OCI-LY3 (cell line): ENCODE measurements around the gene CDK7.
"Not testable (repeated sequence)": the region's sequence is repeated elsewhere in the genome, so short reads cannot be mapped to it uniquely, and the experiment has no call there.

Experiments
- H2AFZ ChIP-seq: fragments of 200-600, 300-600 bp; shearing (Covaris generic); 2 replicates; pipeline ENCODE4 v1.6.0; 2014; ENCODE audit warnings: antibody characterized with exemption, low read depth, low read length
- H3K27ac ChIP-seq: fragments of 200-600, 300-600 bp; sonication (generic); 2 replicates; pipeline ENCODE4 v1.5.1; 2014; ENCODE audit warnings: mild to moderate bottlenecking, low read length, moderate library complexity, mixed read lengths
- H3K27me3 ChIP-seq: fragments of 200-600, 300-600 bp; sonication (generic); 2 replicates; pipeline ENCODE4 v1.6.1; 2014; ENCODE audit warnings: low read depth, low read length, mixed read lengths
- H3K36me3 ChIP-seq: fragments of 200-600, 300-600 bp; sonication (generic); replicated peaks from 2 replicates; pipeline ENCODE3; 2014; ENCODE audit warnings: low read depth, low read length, mixed read lengths
- H3K4me1 ChIP-seq: fragments of 300-600, 200-600 bp; sonication (generic); 2 replicates; pipeline ENCODE4 v1.6.1; 2014; ENCODE audit warnings: low read length, mixed read lengths
- H3K4me2 ChIP-seq: fragments of 200-600, 300-600 bp; sonication (generic); 2 replicates; pipeline ENCODE4 v1.6.1; 2014; ENCODE audit warnings: low read length, mixed read lengths
- H3K4me3 ChIP-seq: fragments of 300-600, 200-600 bp; sonication (generic); 2 replicates; pipeline ENCODE4 v1.5.1; 2014; ENCODE audit warnings: antibody characterized with exemption, mild to moderate bottlenecking, low read length, moderate library complexity
- H3K79me2 ChIP-seq: fragments of 300-600, 200-600 bp; shearing (Covaris generic); 2 replicates; pipeline ENCODE4 v1.6.1; 2014; ENCODE audit warnings: mild to moderate bottlenecking, low read length, mixed read lengths
- H3K9ac ChIP-seq: fragments of 300-600, 200-600 bp; shearing (Covaris generic); 2 replicates; pipeline ENCODE4 v1.6.0; 2014; ENCODE audit warnings: mild to moderate bottlenecking, low read length, moderate library complexity
- H3K9me3 ChIP-seq: fragments of 200-600, 300-600 bp; shearing (Covaris generic); 2 replicates; pipeline ENCODE4 v1.6.1; 2014; ENCODE audit warnings: low read length, mixed read lengths; ENCODE audit not compliant: insufficient read depth
- H4K20me1 ChIP-seq: fragments of 200-600, 300-600 bp; sonication (generic); 2 replicates; pipeline ENCODE4 v1.6.1; 2016; ENCODE audit warnings: low read length, mixed read lengths; ENCODE audit not compliant: insufficient read depth
- EZH2phosphoT487 ChIP-seq: fragments of 200-600 bp; shearing (Covaris generic); IDR thresholded peaks from 2 replicates; pipeline ENCODE4 v1.6.1; 2018; ENCODE audit warnings: antibody characterized with exemption, mixed run types, low read depth
- TF ChIP-seq, protein P1 (sequence below): fragments of 200-600, 300-600 bp; sonication (generic); IDR thresholded peaks from 2 replicates; pipeline ENCODE4 v1.5.1; 2014; ENCODE audit warnings: antibody characterized with exemption, low read length, low read depth

The CDK7 gene

DNA sequence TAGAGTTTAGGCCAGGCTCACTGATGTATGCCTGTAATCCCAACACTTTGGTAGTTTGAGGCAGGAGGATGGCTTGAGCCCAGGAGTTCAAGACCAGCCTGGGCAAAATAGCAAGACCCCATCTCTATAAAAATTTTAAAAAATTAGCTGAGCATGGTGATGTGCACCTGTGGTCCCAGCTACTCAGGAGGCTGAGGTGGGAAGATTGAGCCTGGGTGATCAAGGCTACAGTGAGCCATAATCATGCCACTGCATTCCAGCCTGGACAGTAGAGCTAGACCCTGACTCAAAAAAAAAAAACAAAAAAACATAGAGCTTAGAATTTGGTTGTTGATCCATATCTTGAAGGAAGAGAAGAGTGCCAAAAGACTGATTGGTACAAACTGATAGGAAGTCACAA, 14.7 kb upstream of the CDK7 start:
- Histone ChIP-seq H3K9me3 (no peaks in the 10 kb centered on the region), H3K36me3 (no peaks in the 10 kb centered on the region), H3K27ac (no peak overlapping the region), H4K20me1 (no peaks in the 10 kb centered on the region), H3K27me3 (no peaks in the 10 kb centered on the region), H3K4me2 (no peak overlapping the region), H3K4me1 (peaks cover 6% of the 10 kb centered on the region; the same call in 1 of the 2 replicates), H3K79me2 (peaks cover 15% of the 10 kb centered on the region), H3K4me3 (no peak overlapping the region), H3K9ac (no peak overlapping the region), H2AFZ (no peak overlapping the region)
- TF ChIP-seq, protein P1, sequence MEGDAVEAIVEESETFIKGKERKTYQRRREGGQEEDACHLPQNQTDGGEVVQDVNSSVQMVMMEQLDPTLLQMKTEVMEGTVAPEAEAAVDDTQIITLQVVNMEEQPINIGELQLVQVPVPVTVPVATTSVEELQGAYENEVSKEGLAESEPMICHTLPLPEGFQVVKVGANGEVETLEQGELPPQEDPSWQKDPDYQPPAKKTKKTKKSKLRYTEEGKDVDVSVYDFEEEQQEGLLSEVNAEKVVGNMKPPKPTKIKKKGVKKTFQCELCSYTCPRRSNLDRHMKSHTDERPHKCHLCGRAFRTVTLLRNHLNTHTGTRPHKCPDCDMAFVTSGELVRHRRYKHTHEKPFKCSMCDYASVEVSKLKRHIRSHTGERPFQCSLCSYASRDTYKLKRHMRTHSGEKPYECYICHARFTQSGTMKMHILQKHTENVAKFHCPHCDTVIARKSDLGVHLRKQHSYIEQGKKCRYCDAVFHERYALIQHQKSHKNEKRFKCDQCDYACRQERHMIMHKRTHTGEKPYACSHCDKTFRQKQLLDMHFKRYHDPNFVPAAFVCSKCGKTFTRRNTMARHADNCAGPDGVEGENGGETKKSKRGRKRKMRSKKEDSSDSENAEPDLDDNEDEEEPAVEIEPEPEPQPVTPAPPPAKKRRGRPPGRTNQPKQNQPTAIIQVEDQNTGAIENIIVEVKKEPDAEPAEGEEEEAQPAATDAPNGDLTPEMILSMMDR, result no peak

DNA sequence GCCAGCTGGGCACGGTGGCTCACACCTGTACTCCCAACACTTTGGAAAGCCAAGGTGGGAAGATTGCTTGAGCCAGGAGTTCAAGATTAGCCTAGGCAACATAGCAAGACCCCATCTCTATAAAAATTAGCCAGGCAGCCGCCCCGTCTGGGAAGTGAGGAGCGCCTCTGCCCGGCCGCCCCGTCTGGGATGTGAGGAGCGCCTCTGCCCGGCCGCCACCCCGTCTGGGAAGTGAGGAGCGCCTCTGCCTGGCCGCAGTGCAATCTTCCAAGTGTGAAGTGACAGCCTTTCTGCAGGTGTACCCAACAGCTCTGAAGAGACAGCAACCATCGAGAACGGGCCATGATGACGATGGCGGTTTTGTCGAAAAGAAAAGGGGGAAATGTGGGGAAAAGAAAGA, 14.3 kb upstream of the CDK7 start:
- not testable (repeated sequence) for H3K9me3 ChIP-seq, H2AFZ ChIP-seq, H3K9ac ChIP-seq, H3K4me3 ChIP-seq, H3K27me3 ChIP-seq, H3K27ac ChIP-seq, H4K20me1 ChIP-seq, H3K4me2 ChIP-seq, H3K36me3 ChIP-seq, H3K4me1 ChIP-seq
- H3K79me2 ChIP-seq, result peaks cover 15% of the 10 kb centered on the region

DNA sequence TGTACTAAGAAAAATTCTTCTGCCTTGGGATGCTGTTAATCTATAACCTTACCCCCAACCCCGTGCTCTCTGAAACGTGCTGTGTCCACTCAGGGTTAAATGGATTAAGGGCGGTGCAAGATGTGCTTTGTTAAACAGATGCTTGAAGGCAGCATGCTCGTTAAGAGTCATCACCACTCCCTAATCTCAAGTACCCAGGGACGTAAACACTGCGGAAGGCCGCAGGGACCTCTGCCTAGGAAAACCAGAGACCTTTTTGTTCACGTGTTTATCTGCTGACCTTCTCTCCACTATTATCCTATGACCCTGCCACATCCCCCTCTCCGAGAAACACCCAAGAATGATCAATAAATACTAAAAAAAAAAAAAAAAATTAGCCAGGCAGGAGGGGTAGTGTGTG, 13.9 kb upstream of the CDK7 start:
- H4K20me1 ChIP-seq, H3K4me2 ChIP-seq, H3K9me3 ChIP-seq, H3K4me3 ChIP-seq, H3K36me3 ChIP-seq, H3K27me3 ChIP-seq, H2AFZ ChIP-seq, H3K9ac ChIP-seq, H3K4me1 ChIP-seq, H3K27ac ChIP-seq: not testable (repeated sequence)
- H3K79me2 ChIP-seq, result peaks cover 15% of the 10 kb centered on the region

DNA sequence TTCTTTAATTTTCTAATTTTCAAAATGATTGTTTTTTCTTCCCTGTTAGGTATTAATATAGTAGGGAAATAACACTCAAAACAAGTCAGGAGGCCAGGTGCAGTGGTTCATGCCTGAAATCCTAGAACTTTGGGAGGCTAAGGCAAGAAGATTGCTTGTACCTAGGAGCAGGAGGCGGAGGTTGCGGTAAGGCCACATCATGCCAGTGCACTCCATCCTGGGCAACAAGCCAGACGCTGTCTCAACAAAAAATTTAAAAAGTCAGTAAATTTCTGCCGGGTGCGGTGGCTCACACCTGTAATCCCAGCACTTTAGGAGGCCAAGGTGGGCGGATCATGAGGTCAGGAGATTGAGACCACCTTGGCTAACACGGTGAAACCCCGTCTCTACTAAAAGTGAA, 10.2 kb upstream of the CDK7 start:
- Histone ChIP-seq H3K4me2 (no peak overlapping the region), H3K79me2 (peaks cover under 1% of the 10 kb centered on the region; the same call in 1 of the 2 replicates), H4K20me1 (no peaks in the 10 kb centered on the region), H3K9ac (no peak overlapping the region), H3K4me3 (no peak overlapping the region), H2AFZ (no peak overlapping the region), H3K27ac (no peak overlapping the region), H3K27me3 (no peaks in the 10 kb centered on the region), H3K36me3 (peaks cover 2% of the 10 kb centered on the region), H3K4me1 (no peaks in the 10 kb centered on the region), H3K9me3 (no peaks in the 10 kb centered on the region)
- TF ChIP-seq, protein P1, result no peak
- TF ChIP-seq EZH2phosphoT487, result no peak

DNA sequence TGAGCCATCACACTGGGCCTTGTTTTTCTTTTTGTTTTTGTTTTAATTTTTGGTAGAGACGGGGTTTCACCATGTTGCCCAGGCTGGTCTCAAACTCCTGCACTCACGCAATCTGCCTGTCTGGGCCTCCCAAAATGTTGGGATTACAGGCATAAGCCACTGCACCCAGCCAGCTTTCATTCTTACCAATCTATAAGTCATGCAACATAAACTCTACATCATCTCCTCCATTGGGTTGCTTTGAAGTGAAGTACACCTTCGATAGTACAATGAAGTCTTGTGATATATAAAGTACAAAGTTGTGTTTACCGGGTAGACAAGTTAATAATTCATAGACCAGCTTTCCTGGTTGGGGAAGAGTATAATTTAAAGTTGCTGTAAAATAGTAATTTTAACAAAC, 8.8 kb upstream of the CDK7 start:
- no peaks in the 10 kb centered on the region for H3K27me3 ChIP-seq
- no peaks in the 10 kb centered on the region for H3K79me2 ChIP-seq
- H3K4me3 ChIP-seq, result no peak overlapping the region
- H3K4me2 ChIP-seq, result no peak overlapping the region
- no peak overlapping the region for H3K27ac ChIP-seq
- H4K20me1 ChIP-seq, result no peaks in the 10 kb centered on the region
- no peak overlapping the region for H3K9ac ChIP-seq
- no peaks in the 10 kb centered on the region for H3K4me1 ChIP-seq
- no peaks in the 10 kb centered on the region for H3K9me3 ChIP-seq
- no peak overlapping the region for H2AFZ ChIP-seq
- no peak for TF ChIP-seq EZH2phosphoT487
- TF ChIP-seq, protein P1, result no peak
- peaks cover 2% of the 10 kb centered on the region for H3K36me3 ChIP-seq
